AG20443 (cell line): ENCODE measurements around the gene ABLIM2.
A peak's percentile ranks its signal among the peaks of the same experiment; 100 is the strongest.
"Not testable (repeated sequence)": the region's sequence is repeated elsewhere in the genome, so short reads cannot be mapped to it uniquely, and the experiment has no call there.

Source experiments
- DNase-seq: peaks from one replicate; pipeline ENCODE4 v3.0.0; 2012; ENCODE audit warnings: low spot score, mixed read lengths

The ABLIM2 gene

DNA sequence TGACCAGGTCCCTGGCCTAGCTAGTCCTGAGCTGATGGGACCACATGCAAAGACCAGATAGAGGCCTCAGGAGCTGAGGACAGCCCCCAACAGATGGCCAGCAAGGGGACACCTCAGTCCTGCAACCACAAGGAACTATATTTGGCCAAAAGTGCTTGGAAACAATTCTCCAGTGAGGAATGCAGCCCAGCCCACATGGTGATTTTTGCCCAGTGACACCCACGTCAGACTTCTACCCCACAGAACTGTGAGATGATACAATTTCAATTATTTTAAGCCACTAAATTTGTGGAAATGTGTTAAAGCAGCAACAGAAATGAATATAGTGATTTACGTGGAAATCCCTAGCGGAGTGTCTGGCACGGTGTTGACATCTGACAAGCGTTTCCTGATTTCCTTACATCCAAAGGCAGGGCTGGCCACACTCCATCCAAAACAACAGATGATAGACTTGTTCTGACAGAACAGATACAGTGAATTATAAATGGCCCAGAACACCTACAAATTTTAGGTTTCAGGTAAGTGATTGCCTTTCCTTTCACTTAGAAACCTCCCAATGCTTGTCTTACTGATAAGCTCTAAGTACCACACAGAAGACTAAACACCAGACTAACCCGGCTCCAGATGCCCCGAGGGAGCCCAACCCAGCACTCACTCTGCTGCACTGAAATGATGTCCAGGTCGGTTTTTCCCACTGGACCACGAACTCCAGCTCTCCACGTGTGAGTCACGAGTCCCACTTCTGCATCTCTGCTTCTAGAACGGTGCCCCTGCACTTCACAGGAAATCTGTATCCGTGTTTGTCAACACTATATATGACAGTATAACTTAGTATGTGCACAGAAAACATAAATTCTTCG, 224.7 kb downstream of the ABLIM2 start:
- DNase-seq: no peak

DNA sequence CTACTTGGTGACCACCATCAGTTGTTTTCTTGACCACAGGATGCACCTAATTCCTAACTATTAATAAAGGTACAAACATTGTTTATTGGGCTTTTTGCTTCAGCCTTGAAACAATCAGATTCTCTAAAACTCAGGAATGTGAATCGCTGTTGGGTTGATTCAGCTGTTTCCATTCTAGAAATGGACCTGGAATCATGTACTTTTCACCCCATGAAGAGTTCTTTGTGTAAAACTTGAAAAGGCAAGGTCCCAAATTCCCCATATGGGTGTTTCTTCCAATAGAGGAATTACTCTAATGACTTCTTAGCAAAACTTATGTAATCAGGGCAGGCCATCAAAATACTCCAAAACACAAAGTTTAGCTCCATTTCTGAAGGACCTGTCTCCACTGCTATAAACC, 226.3 kb downstream of the ABLIM2 start:
- DNase-seq: no peak

DNA sequence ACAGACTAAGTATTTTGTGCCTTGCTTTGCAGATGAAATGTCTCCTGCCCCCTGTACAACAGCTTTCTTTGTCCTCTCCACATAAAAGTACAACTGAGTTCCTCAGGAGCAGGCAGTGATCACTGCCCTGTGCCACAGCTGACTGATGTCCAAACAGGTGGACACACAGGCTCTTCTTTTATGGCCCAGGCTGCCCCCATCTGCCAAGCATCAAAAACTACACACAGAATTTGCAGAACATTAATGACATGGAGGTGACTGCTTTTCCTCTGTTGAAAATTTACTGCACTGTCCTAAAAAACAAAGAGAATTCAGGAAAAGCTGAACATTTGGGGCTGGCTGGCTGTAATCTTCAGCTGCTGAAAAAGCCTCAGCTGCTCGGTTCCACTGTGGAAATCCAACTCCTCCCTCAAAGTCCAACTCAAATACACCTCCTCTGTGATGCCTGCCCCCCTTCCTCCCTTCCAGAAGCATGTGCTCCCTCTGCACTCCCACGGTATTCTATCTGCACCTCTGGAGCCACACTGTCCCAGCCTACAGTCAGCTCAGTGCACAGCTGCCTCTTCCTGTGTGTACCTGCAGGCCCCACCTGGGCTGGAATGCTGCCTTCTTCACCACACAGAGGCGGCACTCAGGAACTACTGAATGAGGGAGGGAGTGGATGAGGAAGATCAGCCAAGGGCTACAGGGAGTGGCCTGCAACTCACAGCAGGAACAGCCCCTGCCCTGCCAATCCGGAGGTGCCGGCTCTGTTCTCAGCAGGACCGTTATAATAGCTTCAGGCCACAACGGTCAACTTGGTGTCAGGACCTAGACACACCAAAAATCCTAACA, 229.3 kb downstream of the ABLIM2 start:
- peak; percentile 62 for DNase-seq

DNA sequence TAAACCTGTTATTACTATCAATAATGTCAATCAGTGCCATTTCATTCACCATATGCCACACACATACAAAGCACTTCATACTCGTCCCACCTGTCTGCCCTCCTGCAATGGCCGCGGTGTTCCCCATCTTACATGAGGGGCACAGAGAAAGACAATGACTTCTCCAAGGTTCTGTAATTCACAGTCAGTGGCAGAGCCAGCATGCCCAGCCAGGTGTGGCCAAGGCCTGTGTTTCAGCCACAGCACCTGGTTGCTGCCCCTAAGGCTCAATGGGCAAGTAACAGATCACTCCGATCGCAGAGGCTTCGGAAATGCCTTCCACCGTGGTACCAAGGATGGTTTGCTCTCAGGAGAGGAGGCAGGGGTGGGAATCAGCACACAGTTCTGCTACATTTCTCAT, 229.9 kb downstream of the ABLIM2 start:
- DNase-seq: no peak

DNA sequence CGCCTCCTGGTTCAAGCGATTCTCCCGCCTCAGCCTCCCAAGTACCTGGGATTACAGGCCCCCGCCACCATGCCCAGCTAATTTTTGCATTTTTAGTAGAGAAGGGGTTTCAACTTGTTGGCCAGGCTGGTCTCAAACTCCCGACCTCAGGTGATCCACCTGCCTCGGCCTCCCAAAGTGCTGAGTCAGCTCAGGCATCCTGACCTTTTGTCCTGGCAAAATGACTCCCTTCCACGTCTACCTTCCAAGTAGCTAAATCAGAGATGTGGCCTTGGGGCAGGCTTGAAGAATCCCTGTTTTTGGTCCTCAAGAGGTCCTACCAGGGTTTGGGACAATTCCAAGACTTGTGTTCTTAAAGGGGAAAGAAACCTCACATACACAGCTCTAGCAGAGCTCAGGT, 231.8 kb downstream of the ABLIM2 start:
- no peak for DNase-seq

DNA sequence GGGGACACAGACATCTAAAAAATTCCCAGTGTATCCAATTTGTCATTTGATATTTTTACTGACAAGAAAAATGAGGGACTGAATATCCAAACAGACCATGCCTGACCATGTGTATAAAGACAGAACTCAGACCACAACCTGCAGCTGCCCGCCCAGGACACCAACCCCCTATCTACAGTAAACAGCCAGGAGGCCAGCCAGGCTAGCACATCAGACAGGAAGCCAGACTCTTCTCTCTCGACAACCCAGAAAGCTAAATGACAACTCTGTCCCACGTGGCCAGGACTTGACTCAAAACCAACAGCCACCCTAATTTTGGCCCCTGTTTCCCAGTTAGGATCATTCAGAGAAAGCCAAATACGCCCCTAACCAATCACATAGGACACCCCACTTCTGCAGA, 234.0 kb downstream of the ABLIM2 start:
- DNase-seq: no peak

DNA sequence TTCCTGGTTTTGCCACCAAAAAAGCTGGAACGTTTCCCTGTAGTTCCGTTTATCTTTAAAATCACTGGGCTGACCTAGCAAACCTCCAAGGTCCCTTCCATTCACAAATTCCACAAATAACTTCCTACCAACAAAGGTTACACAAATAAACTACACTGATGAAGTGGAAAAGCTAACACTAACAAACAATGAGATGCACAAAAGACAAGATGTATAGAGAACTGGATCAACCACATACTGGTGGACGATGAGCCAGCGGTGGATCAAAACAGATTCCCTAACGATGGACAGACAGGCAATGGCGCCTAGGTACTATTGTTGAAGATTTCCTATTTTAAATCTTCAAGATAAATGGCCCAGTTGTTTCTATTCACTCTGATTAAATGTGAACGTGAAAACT, 234.4 kb downstream of the ABLIM2 start:
- no peak for DNase-seq

DNA sequence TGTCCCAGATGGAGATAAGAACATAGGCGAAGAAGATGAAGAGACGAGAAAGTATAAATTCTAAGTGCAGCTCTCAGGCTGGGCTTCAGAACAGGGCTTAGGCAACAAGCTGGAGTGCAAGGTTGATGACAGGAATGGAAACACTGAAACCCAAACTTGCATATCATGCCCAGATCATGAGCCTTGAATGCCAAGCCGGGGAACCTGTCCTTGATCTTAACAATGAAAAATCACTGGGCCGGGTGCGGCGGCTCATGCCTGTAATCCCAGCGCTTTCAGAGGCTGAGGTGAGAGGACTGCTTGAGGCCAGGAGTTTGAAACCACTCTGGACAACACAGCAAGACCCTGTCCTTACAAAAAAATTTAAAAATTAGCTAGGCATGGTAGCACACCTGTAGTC, 236.1 kb downstream of the ABLIM2 start:
- DNase-seq: no peak

DNA sequence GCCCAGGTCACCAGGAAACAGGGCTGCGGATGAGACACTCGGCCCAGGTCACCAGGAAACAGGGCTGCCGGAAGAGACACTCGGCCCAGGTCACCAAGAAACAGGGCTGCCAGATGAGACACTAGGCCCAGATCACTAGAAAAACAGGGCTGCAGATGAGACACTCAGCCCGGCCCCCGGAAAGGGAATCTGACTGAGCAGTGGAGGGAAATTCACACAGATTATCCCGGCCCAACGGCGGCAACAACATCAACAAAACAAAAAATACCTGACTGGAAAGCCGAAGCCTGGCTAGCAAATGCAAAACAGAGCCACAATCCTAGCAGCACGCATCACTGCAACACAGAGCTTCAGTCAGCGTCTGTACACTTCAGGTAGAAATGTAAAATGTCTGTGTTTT, 239.6 kb downstream of the ABLIM2 start:
- DNase-seq: peak; percentile 28

DNA sequence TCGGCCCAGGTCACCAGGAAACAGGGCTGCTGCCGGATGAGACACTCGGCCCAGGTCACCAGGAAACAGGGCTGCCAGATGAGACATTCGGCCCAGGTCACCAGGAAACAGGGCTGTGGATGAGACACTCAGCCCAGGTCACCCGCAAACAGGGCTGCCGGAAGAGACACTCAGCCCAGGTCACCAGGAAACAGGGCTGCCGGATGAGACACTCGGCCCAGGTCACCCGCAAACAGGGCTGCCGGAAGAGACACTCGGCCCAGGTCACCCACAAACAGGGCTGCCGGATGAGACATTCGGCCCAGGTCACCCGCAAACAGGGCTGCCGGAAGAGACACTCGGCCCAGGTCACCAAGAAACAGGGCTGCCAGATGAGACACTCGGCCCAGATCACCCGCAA, 240.4 kb downstream of the ABLIM2 start:
- not testable (repeated sequence) for DNase-seq

DNA sequence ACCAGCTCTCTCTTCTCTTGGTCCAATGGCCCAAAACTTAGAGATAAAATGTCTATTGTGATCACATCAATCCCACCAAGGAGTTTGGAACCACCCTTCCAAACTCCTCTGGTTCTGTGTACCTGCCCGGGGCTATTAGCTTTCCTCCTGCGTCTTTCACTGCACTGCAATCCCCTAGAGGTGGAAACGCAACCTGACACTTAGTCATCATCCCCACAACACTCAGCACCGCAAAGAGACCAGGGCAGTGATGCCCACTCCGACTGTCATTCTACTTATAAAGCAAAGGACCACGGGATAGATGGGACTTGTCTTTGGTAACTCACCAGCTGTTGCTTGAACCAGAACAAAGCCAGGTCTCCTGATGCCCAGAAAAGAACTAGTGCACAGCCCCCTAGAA, 240.9 kb downstream of the ABLIM2 start:
- no peak for DNase-seq

DNA sequence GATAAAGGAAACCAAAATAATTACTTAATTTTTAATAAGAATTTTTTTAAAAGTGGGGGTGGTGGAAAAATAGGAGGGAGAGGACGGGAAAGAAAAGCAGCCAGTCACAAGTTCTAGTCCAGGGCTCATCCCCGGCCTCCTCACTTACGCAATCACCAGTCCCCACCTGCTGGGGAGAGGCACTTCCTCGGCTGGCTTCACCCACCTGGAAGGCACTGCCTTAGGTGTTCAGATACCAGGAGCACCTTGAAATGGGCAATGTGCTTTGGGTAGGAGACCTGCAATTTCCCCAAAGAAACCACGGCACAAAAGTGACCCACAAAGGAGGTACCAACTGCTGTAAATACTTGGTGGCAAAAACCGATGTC, 242.8 kb downstream of the ABLIM2 start:
- DNase-seq: no peak
